Smooth muscle cell (in vitro differentiated cells): ENCODE results near the gene MAP1B. TPM values are rescaled to one million over a fixed set of nuclear protein-coding genes. Genes with fewer than 3 reads are reported as not detected.
A peak's percentile ranks its signal among the peaks of the same experiment; 100 is the strongest.

Source experiments
- DNase-seq: peaks from one replicate; lab custom pipeline; 2025; ENCODE audit not compliant: unreplicated experiment; lab: John Stamatoyannopoulos, UW
- H2AFZ ChIP-seq: fragments of 200-600 bp; sonication (generic); 2 replicates; pipeline ENCODE4 v1.6.0; 2016; ENCODE audit warnings: antibody characterized with exemption, low read depth, mild to moderate bottlenecking
- H3F3A ChIP-seq: fragments of 200-600 bp; sonication (generic); 2 replicates; pipeline ENCODE4 v1.6.0; 2017; ENCODE audit warnings: antibody characterized with exemption, low read depth
- H3K27ac ChIP-seq: fragments of 200-600 bp; sonication (generic); 2 replicates; pipeline ENCODE4 v1.5.1; 2016; ENCODE audit warnings: low read depth, mild to moderate bottlenecking
- H3K27me3 ChIP-seq: fragments of 200-600 bp; sonication (generic); 2 replicates; pipeline ENCODE4 v1.6.1; 2016; ENCODE audit warnings: low read depth, mild to moderate bottlenecking
- H3K36me3 ChIP-seq: fragments of 200-600 bp; sonication (generic); 2 replicates; pipeline ENCODE4 v1.5.1; 2016; ENCODE audit warnings: low read depth
- H3K4me1 ChIP-seq: fragments of 200-600 bp; sonication (generic); 2 replicates; pipeline ENCODE4 v1.5.1; 2016; ENCODE audit warnings: low read depth
- H3K4me2 ChIP-seq: fragments of 200-600 bp; sonication (generic); 2 replicates; pipeline ENCODE4 v1.6.0; 2016; ENCODE audit warnings: mild to moderate bottlenecking
- H3K4me3 ChIP-seq: fragments of 200-600 bp; sonication (generic); 2 replicates; pipeline ENCODE4 v1.5.1; 2016; ENCODE audit warnings: mild to moderate bottlenecking
- H3K79me2 ChIP-seq: fragments of 200-600 bp; sonication (generic); 2 replicates; pipeline ENCODE4 v1.6.0; 2016; ENCODE audit warnings: low read depth, mild to moderate bottlenecking
- H3K9ac ChIP-seq: fragments of 200-600 bp; sonication (generic); 2 replicates; pipeline ENCODE4 v1.6.0; 2016; ENCODE audit warnings: low read depth
- H3K9me3 ChIP-seq: fragments of 200-600 bp; sonication (generic); replicated peaks from 2 replicates; pipeline ENCODE4 v1.5.1; 2016; ENCODE audit warnings: low read depth
- H4K20me1 ChIP-seq: fragments of 200-600 bp; sonication (generic); 2 replicates; pipeline ENCODE4 v1.6.0; 2016; ENCODE audit warnings: low read depth
- WGBS: methylation state at CpG from one replicate; pipeline ENCODE4 v1.1.7; 2016; ENCODE audit warnings: low lambda C conversion rate; 5-methylcytosine and 5-hydroxymethylcytosine counted together
- polyA plus RNA-seq: library from polyadenylated mRNA; unstranded; fragments of >200 nt; fragmentation: Nextera tagmentation; extraction: Ambion mirVana; gene quantifications from 2 replicates; pipeline ENCODE4 v1.2.1, GENCODE V29; 2016
- total RNA-seq: library from RNA; depleted of rRNA; stranded (reverse); fragments of >200 nt; gene quantifications from 2 replicates; pipeline ENCODE4 v1.2.3, GENCODE V29; 2014
- TF ChIP-seq, protein P1 (sequence below): fragments of 200-600 bp; sonication (generic); IDR thresholded peaks from 2 replicates; pipeline ENCODE4 v1.5.1; 2017; ENCODE audit warnings: borderline replicate concordance, mild to moderate bottlenecking, antibody characterized with exemption; ENCODE audit not compliant: insufficient read depth, poor library complexity, severe bottlenecking

MAP1B gene
- total and polyA plus RNA-seq, 2 experiments from 2014 or later = 111 to 143 TPM

DNA sequence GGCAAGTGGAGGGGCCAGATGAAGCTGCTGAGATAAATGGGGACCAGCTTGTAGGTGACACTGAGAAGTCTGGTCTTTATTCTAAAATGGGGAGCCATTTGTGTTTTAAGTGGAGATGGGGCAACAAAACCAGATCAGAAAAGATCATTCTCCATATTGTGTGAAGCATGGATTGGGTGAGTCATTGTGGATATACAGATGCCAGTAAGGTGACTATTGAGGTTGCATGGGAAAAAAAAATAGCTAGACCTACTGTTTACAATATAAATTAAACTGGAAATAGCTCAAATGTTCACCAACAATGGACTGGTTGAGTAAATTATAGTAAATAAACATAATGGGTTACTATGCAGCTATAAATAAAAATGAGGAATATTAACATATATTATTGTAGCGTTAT is 5.4 kb upstream of the MAP1B start:
- H3K27me3 ChIP-seq = no peaks in the 10 kb centered on the region
- H3K79me2 ChIP-seq = no peaks in the 10 kb centered on the region
- no peak overlapping the region for H3K4me3 ChIP-seq
- H3K4me2 ChIP-seq = no peak overlapping the region
- H3K9ac ChIP-seq = no peak overlapping the region
- H3F3A ChIP-seq = peaks cover 8% of the 10 kb centered on the region
- H3K9me3 ChIP-seq = no peaks in the 10 kb centered on the region
- H3K27ac ChIP-seq = no peak overlapping the region
- no peak overlapping the region for H2AFZ ChIP-seq
- WGBS = 93% methylated on average over 1 of the region's 1 CpG
- H4K20me1 ChIP-seq = no peaks in the 10 kb centered on the region
- no peak for DNase-seq
- TF ChIP-seq, protein P1, sequence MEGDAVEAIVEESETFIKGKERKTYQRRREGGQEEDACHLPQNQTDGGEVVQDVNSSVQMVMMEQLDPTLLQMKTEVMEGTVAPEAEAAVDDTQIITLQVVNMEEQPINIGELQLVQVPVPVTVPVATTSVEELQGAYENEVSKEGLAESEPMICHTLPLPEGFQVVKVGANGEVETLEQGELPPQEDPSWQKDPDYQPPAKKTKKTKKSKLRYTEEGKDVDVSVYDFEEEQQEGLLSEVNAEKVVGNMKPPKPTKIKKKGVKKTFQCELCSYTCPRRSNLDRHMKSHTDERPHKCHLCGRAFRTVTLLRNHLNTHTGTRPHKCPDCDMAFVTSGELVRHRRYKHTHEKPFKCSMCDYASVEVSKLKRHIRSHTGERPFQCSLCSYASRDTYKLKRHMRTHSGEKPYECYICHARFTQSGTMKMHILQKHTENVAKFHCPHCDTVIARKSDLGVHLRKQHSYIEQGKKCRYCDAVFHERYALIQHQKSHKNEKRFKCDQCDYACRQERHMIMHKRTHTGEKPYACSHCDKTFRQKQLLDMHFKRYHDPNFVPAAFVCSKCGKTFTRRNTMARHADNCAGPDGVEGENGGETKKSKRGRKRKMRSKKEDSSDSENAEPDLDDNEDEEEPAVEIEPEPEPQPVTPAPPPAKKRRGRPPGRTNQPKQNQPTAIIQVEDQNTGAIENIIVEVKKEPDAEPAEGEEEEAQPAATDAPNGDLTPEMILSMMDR = no peak
- no peaks in the 10 kb centered on the region for H3K36me3 ChIP-seq
- H3K4me1 ChIP-seq = peaks cover 8% of the 10 kb centered on the region

DNA sequence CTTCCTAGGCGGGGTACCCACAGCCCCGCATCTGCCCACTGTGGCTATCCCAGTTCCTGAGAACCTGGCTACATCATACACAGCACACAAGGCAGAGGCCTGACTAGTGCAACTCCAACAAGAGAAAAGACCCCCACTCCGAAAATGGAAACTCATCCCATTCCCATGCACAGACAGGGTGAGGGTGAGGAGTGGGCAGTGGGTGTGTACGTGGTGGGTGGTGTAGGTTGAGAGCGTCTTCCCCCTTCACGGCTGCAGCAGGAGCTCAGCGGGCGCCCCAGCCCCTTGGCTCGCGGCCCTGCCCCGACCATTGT is 501 bp upstream of the MAP1B start:
- peak overlapping the region; percentile 85 for H3K4me2 ChIP-seq
- H3K27me3 ChIP-seq = no peaks in the 10 kb centered on the region
- no peak overlapping the region for H3K9ac ChIP-seq
- peak overlapping the region; percentile 90 for H3K4me3 ChIP-seq
- H3F3A ChIP-seq = peaks cover 10% of the 10 kb centered on the region
- H3K9me3 ChIP-seq = no peaks in the 10 kb centered on the region
- TF ChIP-seq, protein P1 = no peak
- 12% methylated on average over 10 of the region's 11 CpGs for WGBS
- no peak overlapping the region for H3K27ac ChIP-seq
- H3K4me1 ChIP-seq = peaks cover 36% of the 10 kb centered on the region
- peaks cover 41% of the 10 kb centered on the region for H3K79me2 ChIP-seq
- peaks cover 30% of the 10 kb centered on the region for H4K20me1 ChIP-seq
- peak overlapping the region; percentile 77 for H2AFZ ChIP-seq
- DNase-seq = no peak
- no peaks in the 10 kb centered on the region for H3K36me3 ChIP-seq

DNA sequence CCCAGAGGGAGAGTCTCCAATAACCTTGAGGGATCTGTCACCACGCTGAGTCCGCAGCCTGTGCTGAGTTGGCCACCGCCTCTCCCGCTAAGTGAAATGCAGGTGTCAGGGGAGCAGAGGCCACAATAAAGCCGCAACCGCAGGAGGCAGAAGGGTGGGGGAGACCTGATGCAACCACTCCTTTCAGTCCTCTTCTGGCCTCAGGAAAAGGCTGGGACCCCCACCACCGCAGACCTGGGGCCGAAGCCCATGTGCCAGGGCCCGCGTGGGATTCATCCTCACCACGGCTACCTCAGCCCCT is 576 bp downstream of the MAP1B start:
- peaks cover 44% of the 10 kb centered on the region for H3K4me1 ChIP-seq
- TF ChIP-seq, protein P1 = no peak
- H3K79me2 ChIP-seq = peaks cover 52% of the 10 kb centered on the region
- peak overlapping the region; percentile 77 for H2AFZ ChIP-seq
- H3K4me3 ChIP-seq = peak overlapping the region; percentile 90
- WGBS = 1% methylated on average over 11 of the region's 11 CpGs
- H3K36me3 ChIP-seq = no peaks in the 10 kb centered on the region
- peak overlapping the region; percentile 16 for H3K27ac ChIP-seq
- DNase-seq = no peak
- peaks cover 40% of the 10 kb centered on the region for H4K20me1 ChIP-seq
- H3K4me2 ChIP-seq = peak overlapping the region; percentile 85
- H3F3A ChIP-seq = peaks cover 10% of the 10 kb centered on the region
- H3K9me3 ChIP-seq = no peaks in the 10 kb centered on the region
- no peaks in the 10 kb centered on the region for H3K27me3 ChIP-seq
- peak overlapping the region; percentile 41 for H3K9ac ChIP-seq

DNA sequence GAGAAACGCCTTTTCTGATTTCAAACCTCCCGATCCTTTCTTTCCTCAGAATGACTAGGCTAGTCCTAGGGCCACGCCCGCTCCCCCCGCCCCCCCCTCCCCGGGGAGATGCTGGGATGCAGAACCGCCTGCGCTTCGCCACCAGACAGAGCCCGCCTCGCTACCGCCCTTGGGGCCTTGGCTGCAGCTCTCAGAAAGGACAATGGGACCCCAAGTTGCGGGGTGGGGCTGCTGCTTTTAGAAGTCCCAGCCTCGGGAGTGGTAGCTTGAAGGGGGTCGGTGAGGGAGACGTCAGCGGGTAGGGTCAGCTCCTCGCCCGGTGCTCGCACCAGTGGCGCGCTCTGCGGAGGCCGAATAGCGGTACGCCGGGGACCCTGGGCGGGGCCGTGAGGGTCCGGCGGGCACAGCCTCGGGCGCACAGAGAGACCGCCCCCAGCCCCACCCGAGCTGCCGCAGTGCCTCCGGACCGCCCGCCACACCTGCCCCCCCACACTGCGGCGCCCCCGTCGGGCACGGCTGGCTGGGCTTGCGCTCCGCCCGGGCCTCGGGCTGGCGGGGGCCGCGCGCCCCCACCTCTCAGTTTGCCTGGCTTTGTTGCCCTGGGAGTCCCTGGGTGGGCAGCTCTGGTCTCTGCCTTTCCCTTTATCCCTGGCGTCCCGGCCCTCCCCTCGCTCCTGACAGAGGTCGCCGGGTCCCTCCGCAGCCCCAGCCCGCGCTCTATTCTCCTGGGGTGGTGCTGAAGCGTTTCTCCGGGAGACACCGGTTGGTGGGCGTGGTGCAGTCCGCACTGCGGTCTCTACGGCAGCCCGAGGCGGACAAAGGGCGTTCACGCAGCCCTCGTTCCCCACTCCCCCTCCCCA is 1.2 kb downstream of the MAP1B start:
- peak overlapping the region; percentile 77 for H2AFZ ChIP-seq
- H3F3A ChIP-seq = peaks cover 10% of the 10 kb centered on the region
- peaks cover 44% of the 10 kb centered on the region for H3K4me1 ChIP-seq
- H4K20me1 ChIP-seq = peaks cover 46% of the 10 kb centered on the region
- no peaks in the 10 kb centered on the region for H3K36me3 ChIP-seq
- H3K79me2 ChIP-seq = peaks cover 58% of the 10 kb centered on the region
- TF ChIP-seq, protein P1 = no peak
- DNase-seq = peak; percentile 17
- no peak overlapping the region for H3K9ac ChIP-seq
- H3K4me2 ChIP-seq = peak overlapping the region; percentile 85
- no peaks in the 10 kb centered on the region for H3K9me3 ChIP-seq
- peak overlapping the region; percentile 16 for H3K27ac ChIP-seq
- WGBS = under 1% methylated on average over 52 of the region's 72 CpGs
- no peaks in the 10 kb centered on the region for H3K27me3 ChIP-seq
- peak overlapping the region; percentile 90 for H3K4me3 ChIP-seq
